HL-60 (cell line): ENCODE measurements around the gene SERPINI1.

ENCODE experiments used
- CTCF ChIP-seq: IDR thresholded peaks from one replicate; pipeline ENCODE4 v1.5.1; 2011; ENCODE audit warnings: low read length, control low read depth, inconsistent platforms; ENCODE audit not compliant: insufficient read depth
- GABPA ChIP-seq: IDR thresholded peaks from 2 replicates; pipeline ENCODE4 v1.6.1; 2012; ENCODE audit warnings: low read depth
- POLR2AphosphoS5 ChIP-seq: IDR thresholded peaks from 2 replicates; pipeline ENCODE4 v1.6.1; 2012; ENCODE audit warnings: low read depth
- SPI1 ChIP-seq: IDR thresholded peaks from 2 replicates; pipeline ENCODE4 v1.6.1; 2012; ENCODE audit warnings: low read depth, mild to moderate bottlenecking, borderline replicate concordance
- TF ChIP-seq, protein P1 (sequence below): IDR thresholded peaks from 2 replicates; pipeline ENCODE4 v1.6.1; 2012; ENCODE audit warnings: low read depth; ENCODE audit not compliant: insufficient replicate concordance

DNA sequence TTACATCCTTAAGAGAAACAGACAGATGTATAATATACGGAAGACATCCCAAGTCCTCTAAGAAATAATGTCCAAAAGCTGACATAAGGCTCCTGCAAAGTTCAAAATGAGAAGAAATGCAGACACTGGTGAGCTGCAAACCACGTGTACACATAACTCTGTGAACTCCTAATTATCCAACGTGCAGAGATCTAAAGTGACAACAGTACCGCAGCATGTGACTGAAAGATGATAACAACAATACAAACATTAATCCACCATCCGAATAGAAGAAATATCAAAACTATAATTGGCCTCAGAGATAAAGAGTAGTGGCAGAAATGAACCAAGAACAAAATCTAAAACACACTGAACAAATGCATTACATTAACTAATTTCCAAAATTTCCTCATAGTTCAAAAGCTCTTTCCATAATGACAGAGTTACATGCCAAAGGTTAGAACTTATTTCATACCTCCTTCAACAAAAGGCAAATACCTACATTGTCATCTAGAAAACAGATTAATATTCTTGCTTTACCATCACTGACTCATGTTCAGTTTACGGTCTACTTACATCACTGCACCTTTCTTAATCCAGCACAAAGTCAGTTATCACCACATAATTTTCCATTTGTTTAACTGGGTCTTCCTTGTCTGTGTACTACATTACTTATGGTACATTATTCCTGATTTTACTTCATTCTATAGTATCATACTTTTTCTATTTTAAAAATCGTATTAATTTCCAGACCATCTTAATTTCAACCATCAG is 3.0 kb upstream of the SERPINI1 start:
- TF ChIP-seq CTCF (no peak), POLR2AphosphoS5 (no peak), GABPA (no peak), SPI1 (no peak)
- TF ChIP-seq, protein P1, sequence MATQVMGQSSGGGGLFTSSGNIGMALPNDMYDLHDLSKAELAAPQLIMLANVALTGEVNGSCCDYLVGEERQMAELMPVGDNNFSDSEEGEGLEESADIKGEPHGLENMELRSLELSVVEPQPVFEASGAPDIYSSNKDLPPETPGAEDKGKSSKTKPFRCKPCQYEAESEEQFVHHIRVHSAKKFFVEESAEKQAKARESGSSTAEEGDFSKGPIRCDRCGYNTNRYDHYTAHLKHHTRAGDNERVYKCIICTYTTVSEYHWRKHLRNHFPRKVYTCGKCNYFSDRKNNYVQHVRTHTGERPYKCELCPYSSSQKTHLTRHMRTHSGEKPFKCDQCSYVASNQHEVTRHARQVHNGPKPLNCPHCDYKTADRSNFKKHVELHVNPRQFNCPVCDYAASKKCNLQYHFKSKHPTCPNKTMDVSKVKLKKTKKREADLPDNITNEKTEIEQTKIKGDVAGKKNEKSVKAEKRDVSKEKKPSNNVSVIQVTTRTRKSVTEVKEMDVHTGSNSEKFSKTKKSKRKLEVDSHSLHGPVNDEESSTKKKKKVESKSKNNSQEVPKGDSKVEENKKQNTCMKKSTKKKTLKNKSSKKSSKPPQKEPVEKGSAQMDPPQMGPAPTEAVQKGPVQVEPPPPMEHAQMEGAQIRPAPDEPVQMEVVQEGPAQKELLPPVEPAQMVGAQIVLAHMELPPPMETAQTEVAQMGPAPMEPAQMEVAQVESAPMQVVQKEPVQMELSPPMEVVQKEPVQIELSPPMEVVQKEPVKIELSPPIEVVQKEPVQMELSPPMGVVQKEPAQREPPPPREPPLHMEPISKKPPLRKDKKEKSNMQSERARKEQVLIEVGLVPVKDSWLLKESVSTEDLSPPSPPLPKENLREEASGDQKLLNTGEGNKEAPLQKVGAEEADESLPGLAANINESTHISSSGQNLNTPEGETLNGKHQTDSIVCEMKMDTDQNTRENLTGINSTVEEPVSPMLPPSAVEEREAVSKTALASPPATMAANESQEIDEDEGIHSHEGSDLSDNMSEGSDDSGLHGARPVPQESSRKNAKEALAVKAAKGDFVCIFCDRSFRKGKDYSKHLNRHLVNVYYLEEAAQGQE: no peak
